Measurements from ENCODE around the gene FKBP5.

DNA sequence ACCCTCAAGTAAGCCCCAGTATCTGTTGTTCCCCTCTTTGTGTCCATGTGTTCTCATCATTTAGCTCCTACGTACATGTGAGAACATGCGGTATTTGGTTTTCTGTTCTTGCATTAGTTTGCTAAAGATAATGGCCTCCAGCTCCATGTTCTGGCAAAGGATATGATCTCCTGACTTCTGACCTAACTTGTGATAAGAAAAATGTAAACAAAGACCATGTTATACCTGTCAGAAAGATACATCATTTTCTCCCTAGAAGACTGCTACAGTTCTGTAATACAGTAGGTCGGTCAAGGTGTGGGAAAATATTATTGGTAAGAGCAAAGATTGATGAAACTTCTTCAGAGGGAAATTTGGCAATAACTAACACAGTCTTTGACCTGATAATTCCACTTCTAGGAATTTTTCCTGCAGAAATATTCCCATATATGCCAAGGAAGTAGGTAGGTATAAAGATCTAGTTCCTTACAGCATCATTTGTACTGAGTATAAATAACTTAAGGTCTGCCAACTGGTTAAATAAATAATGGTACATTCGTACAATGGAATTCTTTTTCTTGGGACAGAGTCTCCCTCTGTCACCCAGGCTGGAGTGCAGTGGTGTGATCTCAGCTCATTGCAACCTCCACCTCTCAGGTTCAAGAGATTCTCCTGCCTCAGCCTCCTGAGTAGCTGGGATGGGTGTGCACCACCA, 19.1 kb upstream of the FKBP5 start:
- no peak for TF ChIP-seq POLR2A (IDR thresholded peaks at IDR 0.05; ENCODE audit: low read depth, low read length)
- TF ChIP-seq, protein P1, sequence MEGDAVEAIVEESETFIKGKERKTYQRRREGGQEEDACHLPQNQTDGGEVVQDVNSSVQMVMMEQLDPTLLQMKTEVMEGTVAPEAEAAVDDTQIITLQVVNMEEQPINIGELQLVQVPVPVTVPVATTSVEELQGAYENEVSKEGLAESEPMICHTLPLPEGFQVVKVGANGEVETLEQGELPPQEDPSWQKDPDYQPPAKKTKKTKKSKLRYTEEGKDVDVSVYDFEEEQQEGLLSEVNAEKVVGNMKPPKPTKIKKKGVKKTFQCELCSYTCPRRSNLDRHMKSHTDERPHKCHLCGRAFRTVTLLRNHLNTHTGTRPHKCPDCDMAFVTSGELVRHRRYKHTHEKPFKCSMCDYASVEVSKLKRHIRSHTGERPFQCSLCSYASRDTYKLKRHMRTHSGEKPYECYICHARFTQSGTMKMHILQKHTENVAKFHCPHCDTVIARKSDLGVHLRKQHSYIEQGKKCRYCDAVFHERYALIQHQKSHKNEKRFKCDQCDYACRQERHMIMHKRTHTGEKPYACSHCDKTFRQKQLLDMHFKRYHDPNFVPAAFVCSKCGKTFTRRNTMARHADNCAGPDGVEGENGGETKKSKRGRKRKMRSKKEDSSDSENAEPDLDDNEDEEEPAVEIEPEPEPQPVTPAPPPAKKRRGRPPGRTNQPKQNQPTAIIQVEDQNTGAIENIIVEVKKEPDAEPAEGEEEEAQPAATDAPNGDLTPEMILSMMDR (IDR thresholded peaks at IDR 0.05; ENCODE audit: extremely low read depth in 1 of 2, insufficient read depth in 1 of 2, low read depth in 1 of 2, low read length in 2 of 2) = no peak
